NCI-H187 (cell line): ENCODE results near the gene PAX2.

ENCODE experiments used
- DNase-seq, 2 experiments: peaks; one replicate each; lab custom pipeline; 2025; lab: John Stamatoyannopoulos, UW

PAX2 gene

GRCh38 chr10:100817268-100817839, 72.0 kb downstream of the PAX2 start:
- DNase-seq = no peak

- DNase-seq = no peak
Measured at GRCh38 chr10:100819424-100819823, 74.0 kb downstream of the PAX2 start.

GRCh38 chr10:100823194-100823593, 77.8 kb downstream of the PAX2 start:
- DNase-seq = no peak

GRCh38 chr10:100824886-100825285, 79.5 kb downstream of the PAX2 start:
- no peak for DNase-seq

GRCh38 chr10:100825325-100825875, 80.0 kb downstream of the PAX2 start:
- DNase-seq = no peak

- no peak for DNase-seq
Measured at GRCh38 chr10:100826031-100826651, 80.8 kb downstream of the PAX2 start.

- no peak for DNase-seq
Measured at GRCh38 chr10:100826661-100826982, 81.2 kb downstream of the PAX2 start.

- DNase-seq = no peak
Measured at GRCh38 chr10:100826983-100827818, 81.8 kb downstream of the PAX2 start.

- DNase-seq = no peak
Measured at GRCh38 chr10:100827819-100828737, 82.7 kb downstream of the PAX2 start.

- no peak for DNase-seq
Measured at GRCh38 chr10:100828738-100829096, 83.3 kb downstream of the PAX2 start.

GRCh38 chr10:100829097-100829870, 83.9 kb downstream of the PAX2 start:
- no peak for DNase-seq

- no peak for DNase-seq
Measured at GRCh38 chr10:100829933-100830727, 84.7 kb downstream of the PAX2 start.

- DNase-seq = no peak
Measured at GRCh38 chr10:100830728-100831111, 85.3 kb downstream of the PAX2 start.

GRCh38 chr10:100831742-100832141, 86.4 kb downstream of the PAX2 start:
- no peak for DNase-seq

GRCh38 chr10:100835810-100836209, 90.4 kb downstream of the PAX2 start:
- no peak for DNase-seq

- DNase-seq = no peak
Measured at GRCh38 chr10:100836891-100837290, 91.5 kb downstream of the PAX2 start.

GRCh38 chr10:100837300-100837699, 91.9 kb downstream of the PAX2 start:
- DNase-seq = no peak

GRCh38 chr10:100838986-100839385, 93.6 kb downstream of the PAX2 start:
- DNase-seq = no peak

- no peak for DNase-seq
Measured at GRCh38 chr10:100841528-100841927, 96.1 kb downstream of the PAX2 start.

GRCh38 chr10:100847440-100847839, 102.1 kb downstream of the PAX2 start:
- no peak for DNase-seq
